ENCODE measurements around the gene GSN. TPM values are rescaled to one million over a fixed set of nuclear protein-coding genes. Genes with fewer than 3 reads are reported as not detected.

Gene GSN
- total and polyA plus RNA-seq, 2 donors (not counting 1 experiment from before 2014, with no cell fraction given) = 38.4 to 45.4 TPM

GRCh38 chr9:121371495-121372061 is 103.6 kb downstream of the GSN start:
- POLR2A ChIA-PET = no interaction called here
- peaks cover 29% of the 10 kb centered on the region for H3K4me1 Mint-ChIP-seq
- DNase-seq (peak; percentile 7), ATAC-seq (ENCODE audit: low read depth) (no peak)
- Histone ChIP-seq H3K9me3 (ENCODE audit: control extremely low read depth in 1 of 3, control insufficient read depth in 2 of 3, insufficient read depth in 1 of 3, low read length in 2 of 3) (peaks cover 0 to 8% (median 0%) of the 10 kb centered on the region in 3 donors), H3K4me3 (ENCODE audit: control extremely low read depth in 1 of 5, extremely low read depth in 1 of 5, insufficient read depth in 1 of 5, low read depth in 2 of 5, low read length in 4 of 5) (no peak overlapping the region), H3K36me3 (replicated peaks in 1 of 2; ENCODE audit: control extremely low read depth in 1 of 2, control insufficient read depth in 1 of 2, extremely low read depth in 1 of 2, insufficient read depth in 2 of 2, low read length in 1 of 2) (no peaks in the 10 kb centered on the region), H4K20me1 (ENCODE audit: control insufficient read depth, insufficient read depth, low read length, poor library complexity, severe bottlenecking) (no peaks in the 10 kb centered on the region), H2AFZ (ENCODE audit: insufficient read depth, low read depth, low read length, poor library complexity, severe bottlenecking) (no peak overlapping the region), H3K9ac (ENCODE audit: low read length) (no peak overlapping the region), H3K79me2 (ENCODE audit: control insufficient read depth, insufficient read depth, low read length) (peaks cover 10% of the 10 kb centered on the region), H3K4me2 (replicated peaks; ENCODE audit: low read depth, low read length, poor library complexity, severe bottlenecking) (no peak overlapping the region), H3K4me1 (ENCODE audit: control insufficient read depth in 2 of 2, insufficient read depth in 2 of 2, low read length in 2 of 2) (peaks cover 19 to 20% of the 10 kb centered on the region in 2 donors), H3K27ac (ENCODE audit: low read length in 2 of 2) (peak overlapping the region in 1 of 2 donors; percentile 24), H3K27me3 (replicated peaks in 1 of 4; ENCODE audit: control extremely low read depth in 1 of 4, control insufficient read depth in 3 of 4, insufficient read depth in 4 of 4, low read length in 3 of 4) (no peaks in the 10 kb centered on the region)
- 88% methylated on average over 3 of the region's 4 CpGs for WGBS (ENCODE audit: insufficient coverage)
- H3K4me3 Mint-ChIP-seq = peak overlapping the region; percentile 50
- peaks cover 3% of the 10 kb centered on the region for H3K9me3 Mint-ChIP-seq (ENCODE audit: insufficient read depth)
- CTCF ChIA-PET = interaction anchor here (1.1 to 7.9 kb wide), 5 partner anchors 13 to 159 kb away, joined by 3 to 102 read pairs (median 7); no protein-coding TSS in a partner anchor
- intact Hi-C loops (cut with micrococcal nuclease) = loop anchor here (2.0 kb wide), 1 partner anchor 657 kb away; the partner anchor contains the start of gene MEGF9
- TF ChIP-seq CTCF (IDR thresholded peaks at IDR 0.05) = no peak
- TF ChIP-seq EZH2 (IDR thresholded peaks at IDR 0.05; ENCODE audit: borderline replicate concordance, insufficient read depth, low read depth, low read length, poor library complexity, severe bottlenecking) = no peak
- H3K27me3 Mint-ChIP-seq = no peaks in the 10 kb centered on the region
- H3K27ac Mint-ChIP-seq = no peak overlapping the region

GRCh38 chr9:121372239-121373010 is 104.5 kb downstream of the GSN start:
- Mint-ChIP-seq H3K27me3 (no peaks in the 10 kb centered on the region), H3K4me1 (peaks cover 29% of the 10 kb centered on the region), H3K4me3 (no peak overlapping the region), H3K9me3 (ENCODE audit: insufficient read depth) (peaks cover 3% of the 10 kb centered on the region), H3K27ac (no peak overlapping the region)
- no peak for DNase-seq
- Histone ChIP-seq H2AFZ (ENCODE audit: insufficient read depth, low read depth, low read length, poor library complexity, severe bottlenecking) (peak overlapping the region; percentile 34), H3K9ac (ENCODE audit: low read length) (no peak overlapping the region), H3K9me3 (ENCODE audit: control extremely low read depth in 1 of 3, control insufficient read depth in 2 of 3, insufficient read depth in 1 of 3, low read length in 2 of 3) (peaks cover 0 to 8% (median 0%) of the 10 kb centered on the region in 3 donors), H4K20me1 (ENCODE audit: control insufficient read depth, insufficient read depth, low read length, poor library complexity, severe bottlenecking) (no peaks in the 10 kb centered on the region), H3K79me2 (ENCODE audit: control insufficient read depth, insufficient read depth, low read length) (peaks cover 10% of the 10 kb centered on the region), H3K4me1 (ENCODE audit: control insufficient read depth in 2 of 2, insufficient read depth in 2 of 2, low read length in 2 of 2) (peaks cover 19 to 20% of the 10 kb centered on the region in 2 donors), H3K36me3 (replicated peaks in 1 of 2; ENCODE audit: control extremely low read depth in 1 of 2, control insufficient read depth in 1 of 2, extremely low read depth in 1 of 2, insufficient read depth in 2 of 2, low read length in 1 of 2) (no peaks in the 10 kb centered on the region), H3K4me2 (replicated peaks; ENCODE audit: low read depth, low read length, poor library complexity, severe bottlenecking) (no peak overlapping the region), H3K27ac (ENCODE audit: low read length in 2 of 2) (peak overlapping the region in 1 of 2 donors; percentile 24), H3K27me3 (replicated peaks in 1 of 4; ENCODE audit: control extremely low read depth in 1 of 4, control insufficient read depth in 3 of 4, insufficient read depth in 4 of 4, low read length in 3 of 4) (no peaks in the 10 kb centered on the region), H3K4me3 (ENCODE audit: control extremely low read depth in 1 of 5, extremely low read depth in 1 of 5, insufficient read depth in 1 of 5, low read depth in 2 of 5, low read length in 4 of 5) (no peak overlapping the region)
- intact Hi-C loops (cut with micrococcal nuclease) = no loop called here
- no peak for ATAC-seq (ENCODE audit: low read depth)
- WGBS (ENCODE audit: insufficient coverage) = 92% methylated on average over 4 of the region's 6 CpGs
- TF ChIP-seq CTCF (IDR thresholded peaks at IDR 0.05) (no peak), EZH2 (IDR thresholded peaks at IDR 0.05; ENCODE audit: borderline replicate concordance, insufficient read depth, low read depth, low read length, poor library complexity, severe bottlenecking) (no peak)
- ChIA-PET POLR2A (no interaction called here), CTCF (interaction anchor here (1.1 to 7.9 kb wide), 4 partner anchors 14 to 94 kb away, joined by 3 to 102 read pairs (median 6); no protein-coding TSS in a partner anchor)
